ENCODE measurements around the gene SCARB2. TPM values are rescaled to one million over a fixed set of nuclear protein-coding genes. Genes with fewer than 3 reads are reported as not detected.

The SCARB2 gene
- polyA plus RNA-seq, 1 donor (not counting 4 experiments of a cell fraction or from before 2014, with no cell fraction given) = 72.2 TPM

- Histone ChIP-seq H3K4me2 (ENCODE audit: control insufficient read depth, extremely low read depth, insufficient read depth, low read depth, low read length) (no peak overlapping the region), H3K9me1 (ENCODE audit: control insufficient read depth, extremely low read depth, insufficient read depth, low read length) (no peaks in the 10 kb centered on the region), H3K4me3 (ENCODE audit: control insufficient read depth in 2 of 3, extremely low read depth in 1 of 3, insufficient read depth in 2 of 3, low read depth in 1 of 3, low read length in 3 of 3) (no peak overlapping the region), H2AFZ (ENCODE audit: control insufficient read depth, low read length) (no peak overlapping the region), H4K20me1 (ENCODE audit: control insufficient read depth, extremely low read depth, insufficient read depth, low read length) (no peaks in the 10 kb centered on the region), H3K4me1 (ENCODE audit: control insufficient read depth, extremely low read depth, insufficient read depth, low read length) (peaks cover 5% of the 10 kb centered on the region), H3K36me3 (ENCODE audit: control insufficient read depth in 2 of 2, extremely low read depth in 1 of 2, insufficient read depth in 2 of 2, low read length in 2 of 2) (peaks cover 0 to 4% of the 10 kb centered on the region in 2 experiments), H3K79me2 (ENCODE audit: control insufficient read depth, insufficient read depth, low read length) (no peaks in the 10 kb centered on the region), H3K27ac (ENCODE audit: control insufficient read depth, insufficient read depth, low read length) (no peak overlapping the region), H3K9ac (ENCODE audit: control insufficient read depth, extremely low read depth, insufficient read depth, low read length) (no peak overlapping the region), H3K27me3 (ENCODE audit: control insufficient read depth, extremely low read depth, insufficient read depth, low read length) (no peaks in the 10 kb centered on the region), H3K9me3 (ENCODE audit: control insufficient read depth, low read depth, low read length) (no peaks in the 10 kb centered on the region)
- dilution Hi-C loops (cut with MboI; ENCODE audit: extremely low pct_ligation_motif_present, low sequenced_read_pairs) = no loop called here
- DNase-seq (ENCODE audit: low read depth, low spot score) (no peak), FAIRE-seq (no peak)
- TF ChIP-seq CTCF (optimal IDR thresholded peaks at IDR 0.05 in 1 of 3, IDR thresholded peaks at IDR 0.05 in 1 of 3, conservative IDR thresholded peaks at IDR 0.05 in 1 of 3; ENCODE audit: extremely low read depth in 1 of 3, insufficient read depth in 2 of 3, low read length in 3 of 3) (no peak), EZH2 (IDR thresholded peaks at IDR 0.05; ENCODE audit: low read length) (no peak)
These were observed 57.0 kb downstream of the SCARB2 start for GRCh38 chr4:76156635-76157034.

GRCh38 chr4:76155979-76156378, 57.6 kb downstream of the SCARB2 start:
- no peak for FAIRE-seq
- Histone ChIP-seq H3K36me3 (ENCODE audit: control insufficient read depth in 2 of 2, extremely low read depth in 1 of 2, insufficient read depth in 2 of 2, low read length in 2 of 2) (peaks cover 0 to 4% of the 10 kb centered on the region in 2 experiments), H3K4me2 (ENCODE audit: control insufficient read depth, extremely low read depth, insufficient read depth, low read depth, low read length) (no peak overlapping the region), H3K27ac (ENCODE audit: control insufficient read depth, insufficient read depth, low read length) (no peak overlapping the region), H2AFZ (ENCODE audit: control insufficient read depth, low read length) (no peak overlapping the region), H3K4me3 (ENCODE audit: control insufficient read depth in 2 of 3, extremely low read depth in 1 of 3, insufficient read depth in 2 of 3, low read depth in 1 of 3, low read length in 3 of 3) (no peak overlapping the region), H3K4me1 (ENCODE audit: control insufficient read depth, extremely low read depth, insufficient read depth, low read length) (peaks cover 5% of the 10 kb centered on the region), H3K27me3 (ENCODE audit: control insufficient read depth, extremely low read depth, insufficient read depth, low read length) (no peaks in the 10 kb centered on the region), H3K9me3 (ENCODE audit: control insufficient read depth, low read depth, low read length) (no peaks in the 10 kb centered on the region), H4K20me1 (ENCODE audit: control insufficient read depth, extremely low read depth, insufficient read depth, low read length) (no peaks in the 10 kb centered on the region), H3K9me1 (ENCODE audit: control insufficient read depth, extremely low read depth, insufficient read depth, low read length) (no peaks in the 10 kb centered on the region), H3K9ac (ENCODE audit: control insufficient read depth, extremely low read depth, insufficient read depth, low read length) (no peak overlapping the region), H3K79me2 (ENCODE audit: control insufficient read depth, insufficient read depth, low read length) (no peaks in the 10 kb centered on the region)
- dilution Hi-C loops (cut with MboI; ENCODE audit: extremely low pct_ligation_motif_present, low sequenced_read_pairs) = no loop called here
- DNase-seq (ENCODE audit: low read depth, low spot score) = no peak
- TF ChIP-seq CTCF (optimal IDR thresholded peaks at IDR 0.05 in 1 of 3, IDR thresholded peaks at IDR 0.05 in 1 of 3, conservative IDR thresholded peaks at IDR 0.05 in 1 of 3; ENCODE audit: extremely low read depth in 1 of 3, insufficient read depth in 2 of 3, low read length in 3 of 3) (no peak), EZH2 (IDR thresholded peaks at IDR 0.05; ENCODE audit: low read length) (no peak)

Data from keratinocyte (primary cell).